Posterior vena cava (tissue), 2 donors: ENCODE data around the gene VWA1. TPM values are rescaled to one million over a fixed set of nuclear protein-coding genes. Genes with fewer than 3 reads are reported as not detected.

Source experiments
- DNase-seq: peaks from one replicate; pipeline ENCODE4 v3.0.0-alpha.2; 2020; ENCODE audit warnings: low spot score
- intact Hi-C, 2 donors: fragments of 100-400 bp; cut with DNase I; formaldehyde crosslinking; loops; one replicate each; pipeline versions ENCODE4 v1.14.1 to v1.14.2; 2022 to 2023
- long read RNA-seq, 2 donors: library from polyadenylated mRNA; unstranded; transcript quantifications; one replicate each; pipeline ENCODE4 v2.0.0, GENCODE V29; 2020 to 2021
- total RNA-seq, 2 donors: library from RNA; stranded (reverse); fragmentation: NEBNext Ultra II Directional; extraction: Animal tissue kit (Norgen Biotek cat#: 25700); gene quantifications; one replicate each; pipeline ENCODE4 v1.2.1, GENCODE V29; 2021
- donor health status: DM: yes; HTN: yes; CAD: no.
- donor health status: DM: yes; HTN: yes; CAD: no.

The VWA1 gene
- total RNA-seq: 10 to 100 TPM; 59.8 to 67.7 TPM
- long read RNA-seq, donor 1, full-length matches to known transcripts: 48 of 95 reads
- long read RNA-seq, donor 1, partial matches to known transcripts: 15 of 95 reads
- long read RNA-seq, donor 1, other reads (novel, unspliced or antisense): 32 of 95 reads
- long read RNA-seq, donor 2, partial matches to known transcripts: 0 of 18 reads
- long read RNA-seq, donor 2, other reads (novel, unspliced or antisense): 18 of 18 reads

- peak; percentile 89 for DNase-seq
- intact Hi-C loops: loop anchor here in 1 of 2 donors (5.0 kb wide), 1 partner anchor 33 kb away; no protein-coding TSS in a partner anchor
Observed at GRCh38 chr1:1435106-1435903, at the start of gene VWA1. Gene VWA1 (plus strand): TSS chr1:1435690. CDS start chr1:1435749, 59 bp downstream.

GRCh38 chr1:1385931-1386330, 49.6 kb upstream of the VWA1 start:
- DNase-seq: no peak
- intact Hi-C loops: no loop called here

GRCh38 chr1:1387098-1388077, 48.1 kb upstream of the VWA1 start:
- intact Hi-C loops: no loop called here
- DNase-seq: peak; percentile 78

GRCh38 chr1:1388078-1388472, 47.4 kb upstream of the VWA1 start:
- intact Hi-C loops: no loop called here
- peak; percentile 57 for DNase-seq

GRCh38 chr1:1390675-1391074, 44.8 kb upstream of the VWA1 start:
- intact Hi-C loops: no loop called here
- no peak for DNase-seq

- peak; percentile 75 for DNase-seq
- intact Hi-C loops: no loop called here
Observed at GRCh38 chr1:1391225-1391624, 44.3 kb upstream of the VWA1 start.

GRCh38 chr1:1393014-1393413, 42.5 kb upstream of the VWA1 start:
- intact Hi-C loops: no loop called here
- no peak for DNase-seq

- intact Hi-C loops: no loop called here
- no peak for DNase-seq
Observed at GRCh38 chr1:1393428-1393827, 42.1 kb upstream of the VWA1 start.

GRCh38 chr1:1394116-1394515, 41.4 kb upstream of the VWA1 start:
- intact Hi-C loops: no loop called here
- DNase-seq: no peak

GRCh38 chr1:1395166-1395565, 40.3 kb upstream of the VWA1 start:
- no peak for DNase-seq
- intact Hi-C loops: no loop called here

- intact Hi-C loops: no loop called here
- DNase-seq: no peak
Observed at GRCh38 chr1:1397839-1398523, 37.5 kb upstream of the VWA1 start.

- intact Hi-C loops: no loop called here
- DNase-seq: no peak
Observed at GRCh38 chr1:1398677-1399186, 36.8 kb upstream of the VWA1 start.

- DNase-seq: peak; percentile 100
- intact Hi-C loops: no loop called here
Observed at GRCh38 chr1:1399187-1399871, 36.2 kb upstream of the VWA1 start, which contains the start of gene CCNL2. Gene CCNL2 (minus strand): TSS chr1:1399335. CDS start chr1:1399306, 29 bp downstream.

GRCh38 chr1:1399872-1400575, 35.5 kb upstream of the VWA1 start:
- intact Hi-C loops: loop anchor here in 1 of 2 donors (5.0 kb wide), 1 partner anchor 37 kb away; the partner anchor contains the start of gene VWA1
- no peak for DNase-seq

- intact Hi-C loops: loop anchor here in 1 of 2 donors (5.0 kb wide), 1 partner anchor 36 kb away; the partner anchor contains the start of gene VWA1
- DNase-seq: no peak
Observed at GRCh38 chr1:1400576-1401456, 34.7 kb upstream of the VWA1 start.

GRCh38 chr1:1401457-1402010, 34.0 kb upstream of the VWA1 start:
- no peak for DNase-seq
- intact Hi-C loops: loop anchor here in 1 of 2 donors (5.0 kb wide), 1 partner anchor 36 kb away; the partner anchor contains the start of gene VWA1
